Karpas-422 (cell line): ENCODE measurements around the gene ZNF283. TPM values are rescaled to one million over a fixed set of nuclear protein-coding genes. Genes with fewer than 3 reads are reported as not detected.
"Not testable (repeated sequence)": the region's sequence is repeated elsewhere in the genome, so short reads cannot be mapped to it uniquely, and the experiment has no call there.

ENCODE experiments used
- DNase-seq: peaks from one replicate; pipeline ENCODE4 v3.0.0-alpha.2; 2015
- H2AFZ ChIP-seq: fragments of 200-600 bp; sonication (generic); 2 replicates; pipeline ENCODE4 v1.6.1; 2014; ENCODE audit warnings: antibody characterized with exemption, low read length, mixed read lengths
- H3K27ac ChIP-seq: fragments of 200-600 bp; sonication (generic); 2 replicates; pipeline ENCODE4 v1.5.1; 2014; ENCODE audit warnings: mild to moderate bottlenecking, low read length, moderate library complexity
- H3K27me3 ChIP-seq: fragments of 200-600 bp; sonication (generic); 2 replicates; pipeline ENCODE4 v1.6.1; 2014; ENCODE audit warnings: low read length, mixed read lengths
- H3K36me3 ChIP-seq: fragments of 200-600 bp; sonication (generic); 2 replicates; pipeline ENCODE4 v1.6.1; 2014; ENCODE audit warnings: low read length, mixed read lengths; ENCODE audit not compliant: insufficient read depth
- H3K4me1 ChIP-seq: fragments of 200-600 bp; sonication (generic); 2 replicates; pipeline ENCODE4 v1.6.1; 2014; ENCODE audit warnings: mild to moderate bottlenecking, low read length, mixed read lengths
- H3K4me2 ChIP-seq: fragments of 200-600 bp; sonication (generic); 2 replicates; pipeline ENCODE4 v1.6.1; 2014; ENCODE audit warnings: low read length, low read depth, mild to moderate bottlenecking; ENCODE audit not compliant: poor library complexity, severe bottlenecking
- H3K4me3 ChIP-seq: fragments of 200-600 bp; sonication (generic); 2 replicates; pipeline ENCODE4 v1.5.1; 2014; ENCODE audit warnings: mild to moderate bottlenecking, antibody characterized with exemption, low read length, mixed read lengths
- H3K79me2 ChIP-seq: fragments of 200-600 bp; sonication (generic); 2 replicates; pipeline ENCODE4 v1.6.1; 2014; ENCODE audit warnings: mild to moderate bottlenecking, low read length, mixed read lengths
- H3K9ac ChIP-seq: fragments of 200-600 bp; sonication (generic); 2 replicates; pipeline ENCODE4 v1.6.0; 2014; ENCODE audit warnings: low read length
- H3K9me2 ChIP-seq: fragments of 200-600 bp; sonication (generic), shearing (Covaris generic); replicated peaks from 2 replicates; pipeline ENCODE4 v1.6.0; 2014; ENCODE audit warnings: mild to moderate bottlenecking, low read length, moderate library complexity; ENCODE audit not compliant: insufficient read depth
- H3K9me3 ChIP-seq: fragments of 300-700, 200-600 bp; sonication (generic); 2 replicates; pipeline ENCODE4 v1.6.1; 2014; ENCODE audit warnings: low read length, mixed read lengths
- H4K20me1 ChIP-seq: fragments of 200-600 bp; sonication (generic); 2 replicates; pipeline ENCODE4 v1.6.1; 2014; ENCODE audit warnings: mild to moderate bottlenecking, antibody characterized with exemption, low read length, low read depth; ENCODE audit not compliant: insufficient read depth
- total RNA-seq: library from RNA; depleted of rRNA; stranded (reverse); fragments of >200 nt; shearing (Covaris generic); gene quantifications from 2 replicates; pipeline ENCODE4 v1.2.3, GENCODE V29; 2014; ENCODE audit warnings: low replicate concordance

ZNF283 gene
- total RNA-seq, 1 experiment from 2014 or later, result 18.5 TPM

DNA sequence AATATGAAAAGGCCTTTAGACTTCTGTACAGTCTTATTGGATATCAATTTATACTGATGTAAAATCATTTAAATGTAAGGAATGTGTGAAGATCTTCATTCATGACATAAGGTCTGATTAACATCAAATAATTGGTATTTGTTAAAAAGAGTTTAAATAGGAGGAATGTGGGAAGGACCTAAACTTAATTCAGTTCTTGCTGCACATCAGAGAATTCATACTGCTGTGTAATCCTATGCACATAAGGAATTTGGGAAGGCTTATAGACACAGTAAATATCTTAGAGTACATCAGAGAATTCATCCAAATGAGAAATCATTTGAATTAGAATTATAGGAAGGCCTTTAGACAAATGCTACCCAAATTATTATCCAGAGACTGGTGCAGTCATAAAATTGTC, 21.7 kb downstream of the ZNF283 start:
- Histone ChIP-seq H3K27me3 (no peaks in the 10 kb centered on the region), H4K20me1 (no peaks in the 10 kb centered on the region), H3K4me3 (no peak overlapping the region), H2AFZ (no peak overlapping the region), H3K36me3 (peaks cover 38% of the 10 kb centered on the region), H3K27ac (no peak overlapping the region), H3K9ac (no peak overlapping the region), H3K4me1 (no peaks in the 10 kb centered on the region), H3K79me2 (no peaks in the 10 kb centered on the region), H3K9me2 (no peaks in the 10 kb centered on the region), H3K9me3 (peaks cover 65% of the 10 kb centered on the region), H3K4me2 (no peak overlapping the region)
- no peak for DNase-seq

DNA sequence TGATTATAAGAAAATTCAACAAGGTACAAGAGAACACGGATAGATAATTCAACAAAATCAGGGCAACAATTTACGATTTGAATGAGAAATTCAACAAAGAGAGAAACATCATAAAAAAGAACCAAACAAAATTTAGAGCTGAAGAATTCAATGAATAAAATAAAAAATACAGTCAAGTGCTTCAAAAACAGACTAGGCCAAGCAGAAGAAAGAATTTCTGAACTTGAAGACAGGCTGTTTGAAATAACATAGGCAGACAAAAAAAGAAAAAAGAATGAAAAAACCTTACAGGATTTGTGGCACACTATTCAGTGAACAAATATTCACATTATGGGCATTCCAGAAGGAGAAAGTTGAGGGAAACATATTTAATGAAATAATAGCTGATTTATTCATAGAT, 31.1 kb downstream of the ZNF283 start:
- H3K4me1 ChIP-seq, result no peaks in the 10 kb centered on the region
- no peak overlapping the region for H3K27ac ChIP-seq
- no peaks in the 10 kb centered on the region for H3K36me3 ChIP-seq
- no peaks in the 10 kb centered on the region for H3K9me2 ChIP-seq
- H3K9me3 ChIP-seq, result peaks cover 50% of the 10 kb centered on the region
- H4K20me1 ChIP-seq, result no peaks in the 10 kb centered on the region
- no peaks in the 10 kb centered on the region for H3K27me3 ChIP-seq
- no peaks in the 10 kb centered on the region for H3K79me2 ChIP-seq
- no peak for DNase-seq
- H3K4me3 ChIP-seq, result no peak overlapping the region
- no peak overlapping the region for H3K4me2 ChIP-seq
- H3K9ac ChIP-seq, result no peak overlapping the region
- no peak overlapping the region for H2AFZ ChIP-seq

DNA sequence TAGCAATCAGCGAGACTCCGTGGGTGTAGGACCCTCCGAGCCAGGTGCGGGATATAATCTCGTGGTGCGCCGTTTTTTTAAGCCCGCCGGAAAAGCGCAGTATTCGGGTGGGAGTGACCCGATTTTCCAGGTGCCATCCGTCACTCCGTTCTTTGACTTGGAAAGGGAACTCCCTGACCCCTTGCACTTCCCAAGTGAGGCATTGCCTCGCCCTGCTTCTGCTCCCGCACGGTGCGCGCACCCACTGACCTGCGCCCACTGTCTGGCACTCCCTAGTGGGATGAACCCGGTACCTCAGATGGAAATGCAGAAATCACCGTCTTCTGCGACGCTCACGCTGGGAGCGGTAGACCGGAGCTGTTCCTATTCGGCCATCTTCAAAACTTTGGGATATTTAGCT, 39.8 kb downstream of the ZNF283 start:
- not testable (repeated sequence) for H3K36me3 ChIP-seq, H3K79me2 ChIP-seq, H3K9me2 ChIP-seq, H3K4me3 ChIP-seq, H3K27ac ChIP-seq, H2AFZ ChIP-seq, H3K27me3 ChIP-seq, H3K9ac ChIP-seq, H3K4me2 ChIP-seq, H3K4me1 ChIP-seq, H4K20me1 ChIP-seq, DNase-seq
- H3K9me3 ChIP-seq, result peaks cover 39% of the 10 kb centered on the region

DNA sequence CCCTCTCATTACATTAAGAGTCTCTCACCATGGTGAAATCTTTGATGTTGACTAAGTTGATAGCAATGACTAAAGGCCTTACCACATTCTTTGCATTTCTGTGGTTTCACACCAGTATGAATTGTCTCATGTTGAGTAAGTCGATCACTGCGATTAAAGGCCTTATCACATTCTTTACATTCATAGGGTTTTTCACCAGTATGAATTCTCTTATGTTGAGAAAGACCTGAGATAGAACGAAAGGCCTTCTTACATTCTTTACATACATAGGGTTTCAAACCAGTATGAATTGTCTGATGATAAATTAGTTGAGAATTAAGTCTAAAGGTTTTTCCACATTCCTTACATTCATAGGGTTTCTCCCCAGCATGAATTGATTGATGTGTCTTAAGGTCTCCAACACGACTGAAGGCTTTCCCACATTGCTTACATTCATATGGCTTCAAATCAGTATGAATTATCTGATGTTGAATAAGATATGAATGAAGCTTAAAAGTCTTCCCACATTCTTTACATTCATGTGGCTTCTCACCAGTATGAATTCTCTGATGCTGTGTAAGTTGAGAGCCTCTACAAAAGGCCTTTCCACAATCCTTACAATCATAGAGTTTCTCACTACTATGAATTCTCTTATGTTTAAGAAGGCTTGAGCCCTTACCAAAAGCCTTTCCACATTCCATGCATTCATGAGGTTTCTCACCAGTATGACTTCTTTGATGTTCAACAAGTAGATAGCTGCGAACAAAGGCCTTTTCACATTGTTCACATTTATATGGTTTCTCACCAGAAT, 45.6 kb downstream of the ZNF283 start:
- Histone ChIP-seq H3K36me3 (0 out of 2 replicates have a peak, but pooled peaks cover 3% of the 10 kb centered on the region), H3K27ac (no peak overlapping the region), H3K4me2 (no peak overlapping the region), H2AFZ (no peak overlapping the region), H3K27me3 (no peaks in the 10 kb centered on the region), H3K79me2 (no peaks in the 10 kb centered on the region), H4K20me1 (no peaks in the 10 kb centered on the region), H3K4me1 (no peaks in the 10 kb centered on the region), H3K9me3 (peaks cover 59% of the 10 kb centered on the region), H3K9me2 (no peaks in the 10 kb centered on the region), H3K4me3 (no peak overlapping the region), H3K9ac (no peak overlapping the region)
- no peak for DNase-seq

DNA sequence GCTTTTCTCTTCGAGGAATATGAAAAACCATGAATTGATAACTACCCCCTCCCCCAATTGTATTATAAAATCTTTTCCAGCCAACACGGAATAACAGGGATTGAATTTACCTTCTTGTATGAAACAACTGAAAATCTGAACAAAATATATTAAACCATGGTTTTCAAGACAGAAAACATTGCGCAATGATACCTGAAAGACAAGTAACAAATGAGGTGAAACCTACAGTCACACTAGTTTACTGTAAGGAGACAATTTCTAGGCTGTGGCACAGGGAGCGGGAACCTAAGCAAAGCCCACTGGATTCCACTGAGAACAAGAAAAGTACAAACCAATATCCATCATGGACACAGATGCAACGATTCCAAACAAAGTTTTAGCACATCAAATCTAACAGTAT, 53.4 kb downstream of the ZNF283 start:
- no peak overlapping the region for H3K4me3 ChIP-seq
- H4K20me1 ChIP-seq, result no peaks in the 10 kb centered on the region
- no peak overlapping the region for H2AFZ ChIP-seq
- H3K79me2 ChIP-seq, result no peaks in the 10 kb centered on the region
- DNase-seq, result no peak
- H3K36me3 ChIP-seq, result no peaks in the 10 kb centered on the region
- H3K27me3 ChIP-seq, result peaks cover 2% of the 10 kb centered on the region; the same call in 1 of the 2 replicates
- H3K9me2 ChIP-seq, result no peaks in the 10 kb centered on the region
- H3K4me1 ChIP-seq, result no peaks in the 10 kb centered on the region
- H3K9ac ChIP-seq, result no peak overlapping the region
- H3K9me3 ChIP-seq, result peaks cover 33% of the 10 kb centered on the region
- no peak overlapping the region for H3K4me2 ChIP-seq
- H3K27ac ChIP-seq, result no peak overlapping the region

DNA sequence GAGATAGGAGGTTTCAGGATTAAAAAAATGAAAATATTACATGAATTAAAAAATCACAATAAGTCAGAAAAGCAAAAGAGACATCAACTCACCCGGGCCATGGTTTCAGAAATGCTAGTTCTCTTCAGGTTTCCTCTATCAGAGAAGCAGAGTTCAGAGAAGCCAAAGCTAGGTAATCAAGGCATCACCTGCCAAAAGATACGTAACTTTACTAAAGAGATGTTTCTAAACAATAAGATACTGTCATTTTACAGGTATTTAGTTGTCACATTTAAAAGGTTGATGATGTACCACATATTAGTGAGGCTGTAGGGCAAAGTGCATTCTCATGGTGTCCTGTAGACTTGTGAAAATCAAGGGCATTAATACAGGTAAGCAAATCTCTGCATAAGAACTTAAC, 56.7 kb downstream of the ZNF283 start, which contains the start of gene ZNF404:
ZNF404 (minus strand) TSS at position 101 of the 400 bp plus-strand sequence.
- no peak within 1 kb of the TSS for H3K4me3 ChIP-seq
- no peaks in the 10 kb centered on the region for H3K9me2 ChIP-seq
- no peaks in the 10 kb centered on the region for H3K4me1 ChIP-seq
- no peak within 1 kb of the TSS for H3K4me2 ChIP-seq
- no peak for DNase-seq
- H3K79me2 ChIP-seq, result no peaks in the 10 kb centered on the region
- peaks cover 2% of the 10 kb centered on the region; the same call in 1 of the 2 replicates for H3K27me3 ChIP-seq
- no peaks in the 10 kb centered on the region for H3K36me3 ChIP-seq
- no peak within 1 kb of the TSS for H3K27ac ChIP-seq
- no peaks in the 10 kb centered on the region for H4K20me1 ChIP-seq
- H3K9ac ChIP-seq, result no peak within 1 kb of the TSS
- H2AFZ ChIP-seq, result no peak within 1 kb of the TSS
- peaks cover 20% of the 10 kb centered on the region for H3K9me3 ChIP-seq

DNA sequence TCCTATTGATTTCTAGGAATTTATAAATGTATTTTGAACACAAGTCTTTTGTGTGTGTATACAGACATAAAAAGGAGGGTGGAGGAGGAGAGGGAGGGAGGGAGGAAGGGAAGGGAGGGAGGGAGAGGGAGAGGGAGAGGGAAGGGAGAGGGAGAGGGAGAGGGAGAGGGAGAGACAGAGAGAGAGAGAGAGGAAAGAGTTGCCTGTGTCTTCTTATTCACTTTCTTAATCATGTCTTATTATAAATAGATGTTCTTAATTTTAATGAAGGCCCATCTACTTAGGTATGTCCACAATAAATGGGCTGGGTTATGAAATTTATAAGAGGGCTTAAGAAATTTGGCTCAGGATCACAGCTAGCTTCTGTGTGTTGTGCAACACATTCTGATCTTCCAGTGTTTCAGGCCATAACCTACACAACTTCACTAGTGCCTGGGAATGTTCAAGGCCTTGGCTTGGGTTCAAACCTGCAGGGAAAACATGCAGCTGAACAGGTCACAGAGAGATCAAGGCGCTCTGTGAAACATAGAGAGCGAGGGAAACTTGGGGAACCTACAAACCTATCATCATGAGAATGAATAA, 68.7 kb downstream of the ZNF283 start:
- no peaks in the 10 kb centered on the region for H3K27me3 ChIP-seq
- H3K4me2 ChIP-seq, result no peak overlapping the region
- H3K27ac ChIP-seq, result no peak overlapping the region
- H3K36me3 ChIP-seq, result no peaks in the 10 kb centered on the region
- H3K9ac ChIP-seq, result no peak overlapping the region
- no peaks in the 10 kb centered on the region for H3K9me3 ChIP-seq
- H3K9me2 ChIP-seq, result 0 out of 2 replicates have a peak, but pooled peaks cover 6% of the 10 kb centered on the region
- no peaks in the 10 kb centered on the region for H4K20me1 ChIP-seq
- DNase-seq, result no peak
- H3K79me2 ChIP-seq, result no peaks in the 10 kb centered on the region
- H3K4me1 ChIP-seq, result no peaks in the 10 kb centered on the region
- H2AFZ ChIP-seq, result no peak overlapping the region
- H3K4me3 ChIP-seq, result no peak overlapping the region
